ENCODE data around the gene LYZL6.

- TF ChIP-seq TAF1 (IDR thresholded peaks at IDR 0.05; ENCODE audit: borderline replicate concordance, insufficient read depth, low read length) (no peak), SIN3A (IDR thresholded peaks at IDR 0.05; ENCODE audit: borderline replicate concordance, insufficient read depth, low read length) (no peak), POLR2AphosphoS5 (IDR thresholded peaks at IDR 0.05; ENCODE audit: low read depth, low read length) (no peak)
Observed at GRCh38 chr17:35889818-35890773, 53.4 kb downstream of the LYZL6 start.

All from PFSK-1 (cell line).